GM12878 (cell line): ENCODE data around the gene COL19A1.

Source experiments
- GABPA ChIP-seq: IDR thresholded peaks from 2 replicates; pipeline ENCODE4 v1.6.1; 2014; ENCODE audit warnings: antibody characterized with exemption, low read depth, mild to moderate bottlenecking, inconsistent platforms
- HDAC6 ChIP-seq: fragments of 200-600 bp; sonication (generic); IDR thresholded peaks from one replicate; pipeline ENCODE4 v1.8.0; 2017; ENCODE audit warnings: antibody characterized with exemption; ENCODE audit not compliant: unreplicated experiment
- KAT2A ChIP-seq: conservative IDR thresholded peaks from 2 replicates; pipeline ENCODE4 v1.6.1; 2011; ENCODE audit warnings: low read depth, low read length; ENCODE audit not compliant: control insufficient read depth
- MTA3 ChIP-seq: IDR thresholded peaks from 2 replicates; pipeline ENCODE4 v1.6.1; 2012; ENCODE audit warnings: low read length, inconsistent platforms, borderline replicate concordance
- MYC ChIP-seq: IDR thresholded peaks from 2 replicates; pipeline ENCODE4 v1.6.1; 2011; ENCODE audit warnings: mild to moderate bottlenecking, low read length, moderate library complexity, inconsistent platforms; ENCODE audit not compliant: insufficient read depth, insufficient replicate concordance, insufficient read length, severe bottlenecking
- POLR2A ChIP-seq: IDR thresholded peaks from 2 replicates; pipeline ENCODE4 v1.6.1; 2011; ENCODE audit warnings: low read depth, mild to moderate bottlenecking, low read length
- STAT3 ChIP-seq: IDR thresholded peaks from 2 replicates; pipeline ENCODE4 v1.6.1; 2011; ENCODE audit warnings: low read depth, low read length, improper control_type of control experiment
- TAF1 ChIP-seq: IDR thresholded peaks from 2 replicates; pipeline ENCODE4 v1.6.1; 2011; ENCODE audit warnings: mild to moderate bottlenecking, low read depth, low read length, borderline replicate concordance
- TCF12 ChIP-seq: IDR thresholded peaks from 2 replicates; pipeline ENCODE4 v1.6.1; 2011; ENCODE audit warnings: low read depth, mild to moderate bottlenecking, low read length
- TF ChIP-seq, protein P1 (sequence below), 3 experiments: IDR thresholded peaks in 2 of 3; conservative IDR thresholded peaks in 1 of 3; 2 replicates each; pipeline ENCODE4 v1.5.1; 2011; ENCODE audit warnings: low read depth in 3 of 3, low read length in 3 of 3, mild to moderate bottlenecking in 3 of 3, control low read depth in 2 of 3, moderate library complexity in 2 of 3, inconsistent platforms in 1 of 3, mixed read lengths in 1 of 3; ENCODE audit not compliant: control insufficient read depth in 2 of 3, insufficient read depth in 1 of 3; ENCODE audit errors: extremely low read depth in 1 of 3
- TF ChIP-seq, protein P2 (sequence below): fragments of 450-650 bp; IDR thresholded peaks from 2 replicates; pipeline ENCODE4 v1.6.1; 2017; ENCODE audit warnings: borderline replicate concordance
- TF ChIP-seq, protein P3 (sequence below): IDR thresholded peaks from 2 replicates; pipeline ENCODE4 v1.6.1; 2011; ENCODE audit warnings: borderline replicate concordance, low read depth, mild to moderate bottlenecking, moderate library complexity, mixed read lengths, low read length; ENCODE audit not compliant: insufficient read depth; ENCODE audit errors: extremely low read length

DNA sequence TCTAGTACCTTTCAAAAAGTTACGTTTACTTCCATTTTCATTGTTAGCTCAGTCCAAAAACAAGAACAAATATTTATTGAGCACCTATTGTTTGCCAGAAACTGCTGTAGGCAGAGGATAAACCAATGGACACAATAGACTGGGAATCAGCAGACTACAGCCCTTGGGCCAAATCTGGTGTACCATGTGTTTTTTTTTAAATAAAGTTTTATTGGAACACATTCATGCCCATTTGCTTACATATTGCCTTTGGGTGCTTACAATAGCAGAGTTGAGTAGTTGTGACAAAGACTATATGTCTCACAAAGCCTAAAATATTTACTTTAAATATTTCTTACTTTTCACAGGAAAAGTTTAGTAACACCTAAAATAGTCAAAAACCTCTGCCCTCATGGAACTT is 220.4 kb downstream of the COL19A1 start:
- TF ChIP-seq, protein P1, sequence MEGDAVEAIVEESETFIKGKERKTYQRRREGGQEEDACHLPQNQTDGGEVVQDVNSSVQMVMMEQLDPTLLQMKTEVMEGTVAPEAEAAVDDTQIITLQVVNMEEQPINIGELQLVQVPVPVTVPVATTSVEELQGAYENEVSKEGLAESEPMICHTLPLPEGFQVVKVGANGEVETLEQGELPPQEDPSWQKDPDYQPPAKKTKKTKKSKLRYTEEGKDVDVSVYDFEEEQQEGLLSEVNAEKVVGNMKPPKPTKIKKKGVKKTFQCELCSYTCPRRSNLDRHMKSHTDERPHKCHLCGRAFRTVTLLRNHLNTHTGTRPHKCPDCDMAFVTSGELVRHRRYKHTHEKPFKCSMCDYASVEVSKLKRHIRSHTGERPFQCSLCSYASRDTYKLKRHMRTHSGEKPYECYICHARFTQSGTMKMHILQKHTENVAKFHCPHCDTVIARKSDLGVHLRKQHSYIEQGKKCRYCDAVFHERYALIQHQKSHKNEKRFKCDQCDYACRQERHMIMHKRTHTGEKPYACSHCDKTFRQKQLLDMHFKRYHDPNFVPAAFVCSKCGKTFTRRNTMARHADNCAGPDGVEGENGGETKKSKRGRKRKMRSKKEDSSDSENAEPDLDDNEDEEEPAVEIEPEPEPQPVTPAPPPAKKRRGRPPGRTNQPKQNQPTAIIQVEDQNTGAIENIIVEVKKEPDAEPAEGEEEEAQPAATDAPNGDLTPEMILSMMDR (IDR thresholded peaks at IDR 0.05 in 2 of 3, conservative IDR thresholded peaks at IDR 0.05 in 1 of 3; ENCODE audit: control insufficient read depth in 2 of 3, extremely low read depth in 1 of 3, insufficient read depth in 1 of 3, low read depth in 3 of 3, low read length in 3 of 3), result no peak
- TF ChIP-seq TAF1, result no peak
- TF ChIP-seq KAT2A, result no peak
- TF ChIP-seq TCF12, result no peak
- TF ChIP-seq HDAC6, result no peak
- no peak for TF ChIP-seq POLR2A
- TF ChIP-seq, protein P2, sequence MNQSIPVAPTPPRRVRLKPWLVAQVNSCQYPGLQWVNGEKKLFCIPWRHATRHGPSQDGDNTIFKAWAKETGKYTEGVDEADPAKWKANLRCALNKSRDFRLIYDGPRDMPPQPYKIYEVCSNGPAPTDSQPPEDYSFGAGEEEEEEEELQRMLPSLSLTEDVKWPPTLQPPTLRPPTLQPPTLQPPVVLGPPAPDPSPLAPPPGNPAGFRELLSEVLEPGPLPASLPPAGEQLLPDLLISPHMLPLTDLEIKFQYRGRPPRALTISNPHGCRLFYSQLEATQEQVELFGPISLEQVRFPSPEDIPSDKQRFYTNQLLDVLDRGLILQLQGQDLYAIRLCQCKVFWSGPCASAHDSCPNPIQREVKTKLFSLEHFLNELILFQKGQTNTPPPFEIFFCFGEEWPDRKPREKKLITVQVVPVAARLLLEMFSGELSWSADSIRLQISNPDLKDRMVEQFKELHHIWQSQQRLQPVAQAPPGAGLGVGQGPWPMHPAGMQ, result no peak
- TF ChIP-seq MTA3, result no peak
- no peak for TF ChIP-seq GABPA
- no peak for TF ChIP-seq MYC
- TF ChIP-seq STAT3, result no peak
- TF ChIP-seq, protein P3, sequence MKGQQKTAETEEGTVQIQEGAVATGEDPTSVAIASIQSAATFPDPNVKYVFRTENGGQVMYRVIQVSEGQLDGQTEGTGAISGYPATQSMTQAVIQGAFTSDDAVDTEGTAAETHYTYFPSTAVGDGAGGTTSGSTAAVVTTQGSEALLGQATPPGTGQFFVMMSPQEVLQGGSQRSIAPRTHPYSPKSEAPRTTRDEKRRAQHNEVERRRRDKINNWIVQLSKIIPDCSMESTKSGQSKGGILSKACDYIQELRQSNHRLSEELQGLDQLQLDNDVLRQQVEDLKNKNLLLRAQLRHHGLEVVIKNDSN, result no peak
